AG09309 (cell line): ENCODE results near the gene RNF207.

ENCODE experiments used
- DNase-seq: peaks from one replicate; pipeline ENCODE4 v3.0.0-alpha.2; 2010; ENCODE audit warnings: low read depth
- H3K4me3 ChIP-seq: 2 replicates; pipeline ENCODE4 v1.5.1; 2011; ENCODE audit warnings: mild to moderate bottlenecking, low read depth, low read length, moderate library complexity; ENCODE audit not compliant: control insufficient read depth
- CTCF ChIP-seq: IDR thresholded peaks from 2 replicates; pipeline ENCODE4 v1.5.1; 2011; ENCODE audit warnings: mild to moderate bottlenecking, low read depth, low read length, inconsistent platforms; ENCODE audit not compliant: insufficient read depth, control insufficient read depth; ENCODE audit errors: missing control alignments

RNF207 gene

GRCh38 chr1:6180268-6180706 is 25.6 kb upstream of the RNF207 start, which contains the start of gene CHD5:
Gene CHD5 (minus strand): TSS chr1:6180321. CDS start chr1:6180023, 298 bp downstream.
- DNase-seq: no peak
- H3K4me3 ChIP-seq: no peak within 1 kb of the TSS
- no peak for TF ChIP-seq CTCF

GRCh38 chr1:6180707-6181311 is 25.1 kb upstream of the RNF207 start:
- no peak overlapping the region for H3K4me3 ChIP-seq
- no peak for TF ChIP-seq CTCF
- DNase-seq: no peak

DNA sequence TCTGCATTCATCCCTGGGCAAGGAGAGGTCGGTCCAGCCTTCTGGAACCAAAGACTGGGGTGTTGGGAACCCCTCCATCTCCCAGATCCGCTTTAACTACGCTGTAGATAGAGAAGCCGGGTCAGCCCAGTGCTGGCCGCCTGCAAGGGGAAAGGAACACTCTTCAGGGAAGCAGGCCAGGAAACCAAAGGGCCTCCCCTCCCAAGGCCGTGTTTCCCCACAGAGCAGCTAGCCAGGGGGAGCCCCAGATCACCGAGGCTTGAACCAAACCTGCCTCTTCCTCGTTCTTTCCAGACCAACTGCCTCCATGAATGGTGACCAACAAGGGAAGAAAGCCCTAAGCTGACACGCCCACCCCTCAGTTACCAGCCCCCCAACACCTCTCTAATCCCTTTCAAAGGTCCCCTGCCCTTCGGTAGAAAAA is 24.6 kb upstream of the RNF207 start:
- no peak overlapping the region for H3K4me3 ChIP-seq
- DNase-seq: no peak
- TF ChIP-seq CTCF: no peak

GRCh38 chr1:6183520-6183989 is 22.4 kb upstream of the RNF207 start:
- no peak for TF ChIP-seq CTCF
- no peak for DNase-seq

DNA sequence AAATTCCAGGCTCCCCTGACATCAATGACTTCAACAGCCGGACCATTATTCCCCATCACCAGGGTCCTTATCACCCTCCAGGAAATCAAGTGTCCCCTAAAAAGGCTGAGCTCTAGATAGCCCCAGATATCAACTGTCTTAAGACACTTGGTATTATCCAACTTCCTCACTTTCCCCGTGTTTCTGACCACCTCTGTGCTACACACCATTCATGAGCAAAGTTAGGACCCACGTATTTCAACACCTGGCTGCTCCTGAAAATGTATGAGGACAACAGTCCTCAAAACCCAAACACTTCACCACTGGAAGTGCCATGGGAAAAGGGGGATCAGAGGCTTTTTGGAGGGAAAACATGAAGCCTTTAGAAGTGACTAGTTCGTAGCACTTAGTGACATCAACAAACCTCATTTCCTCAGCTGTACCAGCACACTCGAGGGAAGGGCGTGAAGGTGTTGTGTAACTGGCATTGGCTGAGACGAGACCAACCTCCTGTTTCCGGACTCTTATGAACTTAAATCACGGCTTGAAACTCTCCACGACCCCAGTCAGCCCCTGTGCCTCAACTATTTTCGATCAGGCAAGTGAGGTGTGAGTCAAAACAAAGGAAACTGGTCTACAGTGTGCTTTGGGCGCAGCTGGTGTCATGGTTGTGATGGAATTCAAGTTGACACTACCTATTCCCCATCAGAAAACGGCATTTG is 21.7 kb upstream of the RNF207 start:
- H3K4me3 ChIP-seq: no peak overlapping the region
- DNase-seq: no peak
- no peak for TF ChIP-seq CTCF

More at GRCh38 chr1:6183520-6183989, 22.4 kb upstream of the RNF207 start:
- H3K4me3 ChIP-seq: no peak overlapping the region

DNA sequence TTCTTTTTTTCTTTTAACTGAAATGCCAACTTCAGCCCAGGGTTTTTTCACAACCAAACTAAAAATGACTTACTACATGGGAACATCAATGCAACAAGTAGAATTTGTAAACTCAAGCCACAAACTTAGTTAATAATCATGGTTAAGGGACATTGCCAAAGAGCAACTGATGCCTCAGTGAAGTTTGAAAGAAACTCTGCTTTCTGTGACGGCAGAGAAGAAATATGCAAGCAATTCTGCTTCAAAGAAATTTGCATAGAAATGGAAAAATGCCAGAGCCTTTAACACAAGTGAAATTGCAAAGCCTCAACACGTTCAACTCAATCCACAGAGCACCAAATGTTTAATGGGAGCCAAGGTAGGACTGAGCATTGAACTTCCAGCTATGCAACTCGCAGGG is 20.8 kb upstream of the RNF207 start:
- DNase-seq: peak; percentile 78
- no peak overlapping the region for H3K4me3 ChIP-seq
- no peak for TF ChIP-seq CTCF
